ENCODE measurements around the gene TNFRSF1A. TPM values are rescaled to one million over a fixed set of nuclear protein-coding genes. Genes with fewer than 3 reads are reported as not detected.
A peak's percentile ranks its signal among the peaks of the same experiment; 100 is the strongest.

TNFRSF1A gene
- polyA plus RNA-seq, 2 of the 4 experiments (the other 2 are of a cell fraction) = 416 to 460 TPM

- Histone ChIP-seq H3K9me3 (no peaks in the 10 kb centered on the region), H3K4me2 (peak overlapping the region; percentile 40; the same call in 2 of the 3 replicates), H3K27ac (peak overlapping the region; percentile 34 to 64; a peak in 2 of 6 replicates), H3K4me3 (no peak overlapping the region), H3K4me1 (peaks cover 19% of the 10 kb centered on the region)
- no peak for ATAC-seq
- FAIRE-seq = no peak
- no peak for DNase-seq (ENCODE audit: low read depth in 1 of 2, low spot score in 1 of 2)
- ChIA-PET CTCF (interaction anchor here (1.0 to 8.2 kb wide), 29 partner anchors 9 to 322 kb away, joined by 3 to 223 read pairs (median 7); partner anchors contain the start of gene CD9), POLR2A (no interaction called here)
- 5% methylated on average over 1 of the region's 1 CpG for WGBS (ENCODE audit: missing lambda C conversion rate)
- TF ChIP-seq EHF (CRISPR knock-in tag; IDR thresholded peaks at IDR 0.05) = no peak
- no peak for TF ChIP-seq HOXB5 (CRISPR knock-in tag; IDR thresholded peaks at IDR 0.05)
- TF ChIP-seq POLR2A (IDR thresholded peaks at IDR 0.05; ENCODE audit: low read length) = no peak
- no peak for TF ChIP-seq RCOR1 (IDR thresholded peaks at IDR 0.05; ENCODE audit: low read depth, low read length)
- TF ChIP-seq KDM5A (IDR thresholded peaks at IDR 0.05) = no peak
- TF ChIP-seq TP53 (CRISPR knock-in tag; IDR thresholded peaks at IDR 0.05) = no peak
- TF ChIP-seq NR3C1 (IDR thresholded peaks at IDR 0.05) = no peak
- no peak for TF ChIP-seq HOXB13 (CRISPR knock-in tag; IDR thresholded peaks at IDR 0.05; ENCODE audit: low read depth)
- TF ChIP-seq CEBPB (IDR thresholded peaks at IDR 0.05) = no peak
- TF ChIP-seq ZNF302 (CRISPR knock-in tag; IDR thresholded peaks at IDR 0.05) = no peak
- TF ChIP-seq POLR2AphosphoS2 (conservative IDR thresholded peaks at IDR 0.05; ENCODE audit: low read length) = no peak
- TF ChIP-seq CBX8 (IDR thresholded peaks at IDR 0.05) = no peak
- TF ChIP-seq ZC3H11A (IDR thresholded peaks at IDR 0.05) = no peak
- TF ChIP-seq JUNB (IDR thresholded peaks at IDR 0.05) = no peak
- no peak for TF ChIP-seq RNF2 (IDR thresholded peaks at IDR 0.05; ENCODE audit: borderline replicate concordance, low read depth)
- TF ChIP-seq HES2 (IDR thresholded peaks at IDR 0.05) = no peak
- TF ChIP-seq TFCP2L1 (CRISPR knock-in tag; IDR thresholded peaks at IDR 0.05) = no peak
- no peak for TF ChIP-seq REST (IDR thresholded peaks at IDR 0.05)
- no peak for TF ChIP-seq RFX5 (IDR thresholded peaks at IDR 0.05)
Observed at GRCh38 chr12:6285532-6286306, 56.2 kb downstream of the TNFRSF1A start.

- no peak overlapping the region for H3K4me3 ChIP-seq
- DNase-seq (ENCODE audit: low read depth in 1 of 2, low spot score in 1 of 2) (peak; percentile 73 to 95), ATAC-seq (peak; percentile 65 to 80), FAIRE-seq (no peak)
- 3% methylated on average over 8 of the region's 8 CpGs for WGBS (ENCODE audit: missing lambda C conversion rate)
- no peaks in the 10 kb centered on the region for H3K9me3 ChIP-seq
- ChIA-PET POLR2A (no interaction called here), CTCF (interaction anchor here (0.6 to 8.2 kb wide), 58 partner anchors 10 to 321 kb away, joined by 3 to 223 read pairs (median 4); partner anchors contain the start of genes CD27 and CD9)
- peak overlapping the region; percentile 40 for H3K4me2 ChIP-seq
- peak overlapping the region; percentile 34 to 64; a peak in 2 of 6 replicates for H3K27ac ChIP-seq
- H3K4me1 ChIP-seq = peaks cover 25% of the 10 kb centered on the region
- TF ChIP-seq CTCF (IDR thresholded peaks at IDR 0.05) (peak; percentile 97), RFX5 (IDR thresholded peaks at IDR 0.05) (no peak), RARB (CRISPR knock-in tag; IDR thresholded peaks at IDR 0.05) (no peak), ZFP36 (IDR thresholded peaks at IDR 0.05; ENCODE audit: borderline replicate concordance, partially characterized antibody) (no peak), CBX2 (IDR thresholded peaks at IDR 0.05; ENCODE audit: borderline replicate concordance, low read depth) (no peak), NR3C1 (IDR thresholded peaks at IDR 0.05) (no peak), ESRRA (IDR thresholded peaks at IDR 0.05; ENCODE audit: borderline replicate concordance, low read length) (no peak), FOSL2 (IDR thresholded peaks at IDR 0.05) (no peak), FOSL2 (CRISPR knock-in tag; IDR thresholded peaks at IDR 0.05) (no peak), FOSB (CRISPR knock-in tag; IDR thresholded peaks at IDR 0.05) (no peak), SMC3 (IDR thresholded peaks at IDR 0.05) (peak; percentile 97), PBX3 (IDR thresholded peaks at IDR 0.05) (no peak), KDM1A (IDR thresholded peaks at IDR 0.05; ENCODE audit: low read depth) (no peak), CHD2 (IDR thresholded peaks at IDR 0.05; ENCODE audit: low read length, partially characterized antibody) (no peak), CBX8 (IDR thresholded peaks at IDR 0.05) (no peak)
Observed at GRCh38 chr12:6285063-6285477, 56.8 kb downstream of the TNFRSF1A start.
